Lower leg skin (tissue), 4 donors: ENCODE results near the gene C1QTNF12. TPM values are rescaled to one million over a fixed set of nuclear protein-coding genes. Genes with fewer than 3 reads are reported as not detected.

Experiments used
- DNase-seq, 2 donors: peaks; one replicate each; pipeline ENCODE4 v3.0.0-alpha.2; 2019; ENCODE audit warnings: low spot score in 2 of 2
- H3K4me3 ChIP-seq: fragments of 200-600 bp; sonication (generic); 2 replicates; pipeline ENCODE4 v1.5.1; 2017; ENCODE audit warnings: mild to moderate bottlenecking, low read depth; ENCODE audit not compliant: poor library complexity, severe bottlenecking
- POLR2A ChIP-seq, 2 donors: fragments of 450-650 bp; IDR thresholded peaks; one replicate each; pipeline ENCODE4 v1.6.1; 2016 to 2017; ENCODE audit warnings: antibody characterized with exemption in 2 of 2, mild to moderate bottlenecking in 1 of 2, moderate library complexity in 1 of 2
- WGBS, 2 donors: methylation state at CpG; one replicate each; pipeline ENCODE4 v1.1.5; 2018; 5-methylcytosine and 5-hydroxymethylcytosine counted together
- intact Hi-C: fragments of 100-400 bp; cut with DNase I; formaldehyde crosslinking; loops from one replicate; pipeline ENCODE4 v1.15.0; 2023; ENCODE audit warnings: low total_unique reads
- total RNA-seq, 4 donors: library from RNA; depleted of rRNA; stranded (reverse); fragments of >200 nt; gene quantifications; one replicate each; pipeline ENCODE4 v1.1.0, GENCODE V29; 2016
- TF ChIP-seq, protein P1 (sequence below), 3 donors: fragments of 450-650 bp; IDR thresholded peaks; one replicate each; pipeline ENCODE4 v1.5.1; 2016; ENCODE audit warnings: antibody characterized with exemption in 3 of 3, mild to moderate bottlenecking in 3 of 3, moderate library complexity in 2 of 3

Gene C1QTNF12
- total RNA-seq, 4 donors from 2014 or later, result 0.46 to 9.8 (median 5.9) TPM; not detected in 1

DNA sequence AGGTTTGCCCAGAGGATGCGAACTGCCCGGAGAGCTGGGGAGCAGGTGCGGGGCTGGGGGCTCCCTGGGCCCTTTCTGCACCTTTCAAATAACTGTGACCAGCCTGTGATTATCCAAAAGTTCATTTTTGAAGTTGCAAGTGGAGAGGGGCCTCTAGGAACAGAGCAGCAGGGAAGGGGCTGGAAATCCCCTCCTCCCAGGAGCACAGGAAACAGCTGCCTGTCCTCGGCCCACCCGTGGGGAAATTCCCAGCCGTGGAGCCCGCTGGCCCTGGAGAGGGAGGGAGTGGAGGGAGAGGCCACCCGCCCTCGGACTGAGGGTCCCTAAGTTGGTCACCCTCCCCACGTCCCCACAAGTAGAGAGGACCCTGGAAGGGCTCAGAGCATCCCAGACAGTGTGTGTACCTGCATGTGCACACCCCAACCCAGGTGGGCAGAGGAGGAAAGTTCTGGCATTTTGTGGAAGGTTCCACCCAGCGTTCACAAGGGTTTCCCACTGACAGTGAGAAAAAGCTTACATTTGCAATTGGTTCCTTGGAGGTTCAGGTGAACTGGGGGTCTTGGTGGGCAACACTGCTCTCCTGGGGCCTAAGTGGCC lies 31.3 kb downstream of the C1QTNF12 start:
- intact Hi-C loops, result no loop called here
- TF ChIP-seq, protein P1, sequence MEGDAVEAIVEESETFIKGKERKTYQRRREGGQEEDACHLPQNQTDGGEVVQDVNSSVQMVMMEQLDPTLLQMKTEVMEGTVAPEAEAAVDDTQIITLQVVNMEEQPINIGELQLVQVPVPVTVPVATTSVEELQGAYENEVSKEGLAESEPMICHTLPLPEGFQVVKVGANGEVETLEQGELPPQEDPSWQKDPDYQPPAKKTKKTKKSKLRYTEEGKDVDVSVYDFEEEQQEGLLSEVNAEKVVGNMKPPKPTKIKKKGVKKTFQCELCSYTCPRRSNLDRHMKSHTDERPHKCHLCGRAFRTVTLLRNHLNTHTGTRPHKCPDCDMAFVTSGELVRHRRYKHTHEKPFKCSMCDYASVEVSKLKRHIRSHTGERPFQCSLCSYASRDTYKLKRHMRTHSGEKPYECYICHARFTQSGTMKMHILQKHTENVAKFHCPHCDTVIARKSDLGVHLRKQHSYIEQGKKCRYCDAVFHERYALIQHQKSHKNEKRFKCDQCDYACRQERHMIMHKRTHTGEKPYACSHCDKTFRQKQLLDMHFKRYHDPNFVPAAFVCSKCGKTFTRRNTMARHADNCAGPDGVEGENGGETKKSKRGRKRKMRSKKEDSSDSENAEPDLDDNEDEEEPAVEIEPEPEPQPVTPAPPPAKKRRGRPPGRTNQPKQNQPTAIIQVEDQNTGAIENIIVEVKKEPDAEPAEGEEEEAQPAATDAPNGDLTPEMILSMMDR (IDR thresholded peaks at IDR 0.05), result no peak
- TF ChIP-seq POLR2A (IDR thresholded peaks at IDR 0.05), result no peak
- H3K4me3 ChIP-seq, result no peak overlapping the region
- WGBS, 2 donors, result 51 to 60% methylated on average over 11 of the region's 11 CpGs
- DNase-seq, result no peak

DNA sequence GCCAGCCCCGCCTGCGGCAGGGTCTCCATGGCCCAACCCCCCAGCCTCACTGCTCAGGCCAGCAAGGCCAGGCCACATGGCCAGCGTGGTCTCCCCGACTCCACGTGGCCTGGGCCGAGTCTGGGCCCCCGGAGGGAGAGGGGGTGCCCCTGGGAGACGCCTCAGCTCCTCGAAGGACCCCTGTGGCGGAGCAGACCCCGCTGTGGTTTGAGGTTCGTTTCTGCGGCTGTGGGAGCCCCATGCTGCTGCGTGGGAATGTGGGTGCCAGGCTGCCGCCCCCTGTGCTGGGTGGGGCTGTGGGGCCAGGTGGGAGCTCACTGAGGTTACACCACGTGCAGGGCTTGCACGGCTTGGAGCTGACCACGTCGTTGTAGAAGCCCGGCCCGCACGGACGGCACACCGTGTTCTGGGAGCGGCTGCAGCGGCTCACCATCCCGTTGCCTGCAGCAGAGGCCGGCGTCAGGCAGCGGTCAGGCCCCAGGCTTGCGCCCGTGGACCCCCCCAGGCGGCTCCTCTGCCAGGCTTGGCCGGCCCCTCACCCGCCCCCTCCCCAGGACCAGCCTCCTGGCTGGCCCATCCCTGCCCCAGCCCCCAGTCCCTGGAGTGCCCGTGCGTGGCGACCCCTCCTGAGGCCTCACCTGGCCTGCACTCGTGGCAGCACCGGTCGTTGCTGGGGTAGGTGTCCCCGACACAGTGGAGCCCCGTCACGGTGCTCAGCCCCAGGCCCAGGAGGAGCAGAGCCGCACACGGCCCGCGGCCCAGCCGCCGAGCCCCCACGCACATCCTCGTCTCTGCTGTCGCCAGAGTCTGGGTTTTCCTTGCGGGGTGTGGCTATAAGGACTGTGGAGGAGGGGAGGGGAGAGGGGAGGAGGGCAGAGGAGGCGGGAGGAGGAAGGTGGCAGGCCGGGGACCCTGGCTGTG lies 32.9 kb downstream of the C1QTNF12 start, which contains the start of gene TNFRSF4:
TNFRSF4 (minus strand) TSS at position 809 of the 921 bp plus-strand sequence; CDS start at position 783, 26 bp downstream.
- no peak for DNase-seq
- no peak for TF ChIP-seq POLR2A (IDR thresholded peaks at IDR 0.05)
- TF ChIP-seq, protein P1 (IDR thresholded peaks at IDR 0.05), result no peak
- 49 to 53% methylated on average over 34 to 38 of the region's 56 CpGs for WGBS, 2 donors
- H3K4me3 ChIP-seq, result no peak within 1 kb of the TSS
- intact Hi-C loops, result no loop called here

DNA sequence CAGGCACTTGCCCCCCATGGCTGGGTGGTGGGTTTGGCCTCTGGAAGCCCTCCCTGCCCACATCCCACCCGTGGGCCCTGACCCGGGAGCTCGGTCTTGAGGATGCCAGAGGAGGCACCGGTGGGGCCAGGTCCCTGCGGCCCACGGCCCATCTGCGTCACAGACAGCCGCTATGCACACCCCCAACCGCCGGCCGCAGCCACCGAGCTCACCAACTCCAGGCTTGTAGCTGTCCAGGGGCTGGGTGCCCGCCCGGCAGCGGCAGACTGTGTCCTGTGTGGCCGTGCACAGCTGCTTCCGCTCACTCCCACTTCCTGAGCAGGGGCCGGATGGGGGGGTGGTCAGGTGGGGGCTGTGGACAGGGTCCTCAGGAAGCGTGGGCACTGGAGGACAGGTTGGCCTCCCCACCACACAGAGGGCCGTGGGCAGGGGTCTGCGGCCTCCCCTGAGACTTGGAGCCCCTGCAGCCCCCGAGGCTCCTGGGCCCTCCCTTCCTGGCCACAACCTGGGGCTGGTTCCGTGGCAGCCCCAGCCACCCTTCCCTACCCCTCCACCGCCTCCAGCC lies 33.7 kb downstream of the C1QTNF12 start:
- intact Hi-C loops, result no loop called here
- no peak overlapping the region for H3K4me3 ChIP-seq
- TF ChIP-seq, protein P1 (IDR thresholded peaks at IDR 0.05), result no peak
- no peak for TF ChIP-seq POLR2A (IDR thresholded peaks at IDR 0.05)
- 33 to 51% methylated on average over 2 to 16 of the region's 24 CpGs for WGBS, 2 donors
- DNase-seq, result no peak

DNA sequence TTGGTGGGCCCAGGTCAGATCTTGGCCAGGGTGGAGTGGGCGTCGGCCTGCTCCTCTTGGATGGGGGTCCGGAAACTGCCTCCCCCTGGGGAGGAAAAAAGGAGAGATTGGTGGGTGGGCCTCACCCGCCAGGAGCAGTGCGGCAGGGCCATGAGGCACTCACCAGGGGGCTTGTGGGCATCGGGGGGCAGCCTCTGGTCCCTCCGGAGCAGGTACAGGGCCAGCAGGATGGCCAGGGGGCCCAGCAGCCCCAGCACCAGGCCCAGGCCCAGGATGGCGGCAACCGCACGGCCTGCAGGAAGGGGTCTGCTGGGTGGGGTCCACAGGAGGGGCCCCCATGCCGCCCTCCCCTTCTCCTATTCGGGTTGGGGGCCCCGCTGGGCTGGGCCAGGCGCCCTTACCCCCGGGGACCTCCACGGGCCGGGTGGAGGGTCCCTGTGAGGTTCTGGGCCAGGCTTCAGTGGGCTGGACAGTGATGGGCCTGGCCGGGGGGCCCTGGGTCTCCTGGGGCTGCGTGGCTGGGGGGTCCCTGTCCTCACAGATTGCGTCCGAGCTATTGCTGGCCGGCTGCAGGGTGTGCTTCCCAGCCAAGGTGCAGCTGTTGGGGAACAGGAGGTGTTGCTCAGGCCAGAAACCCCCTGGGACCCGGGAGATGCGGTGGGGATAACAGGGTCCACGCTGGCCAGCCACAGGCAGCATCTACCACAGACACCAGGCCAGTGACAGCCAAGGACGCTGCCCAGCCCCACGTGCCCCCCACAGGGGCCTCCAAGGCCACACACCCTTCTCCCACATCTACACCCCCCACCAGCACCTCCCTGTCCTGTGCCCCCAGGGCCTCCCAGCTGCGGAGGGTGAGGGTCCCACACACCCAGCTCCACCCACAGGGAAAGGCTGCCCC lies 34.7 kb downstream of the C1QTNF12 start:
- no peak overlapping the region for H3K4me3 ChIP-seq
- no peak for TF ChIP-seq POLR2A (IDR thresholded peaks at IDR 0.05)
- TF ChIP-seq, protein P1 (IDR thresholded peaks at IDR 0.05), result no peak
- WGBS, 2 donors, result 83 to 84% methylated on average over 19 to 25 of the region's 28 CpGs
- no peak for DNase-seq
- intact Hi-C loops, result no loop called here
